Measurements from ENCODE around the gene DYNC1LI1.
"Not testable (repeated sequence)": the region's sequence is repeated elsewhere in the genome, so short reads cannot be mapped to it uniquely, and the experiment has no call there.

DYNC1LI1 gene

DNA sequence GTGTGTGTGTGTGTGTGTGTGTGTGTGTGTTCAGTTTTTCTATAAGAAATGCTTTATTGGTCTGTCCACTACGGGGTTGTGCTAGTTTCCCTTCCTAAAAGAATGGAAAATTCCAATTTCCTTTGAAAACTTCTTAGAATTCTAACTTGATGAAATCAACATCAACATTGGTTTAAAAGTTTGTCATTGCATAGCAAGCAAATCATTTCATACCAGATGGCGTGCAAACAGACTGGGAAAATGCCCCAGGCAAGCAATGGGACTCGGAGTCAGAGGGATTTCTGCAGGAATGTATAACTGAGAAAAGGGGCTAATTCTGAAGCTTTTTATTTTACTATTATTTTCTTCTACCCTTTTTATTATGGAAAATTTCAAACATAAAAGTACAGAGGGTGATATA is 13.1 kb upstream of the DYNC1LI1 start:
- no peak for DNase-seq (ENCODE audit: low read depth, low spot score)

DNA sequence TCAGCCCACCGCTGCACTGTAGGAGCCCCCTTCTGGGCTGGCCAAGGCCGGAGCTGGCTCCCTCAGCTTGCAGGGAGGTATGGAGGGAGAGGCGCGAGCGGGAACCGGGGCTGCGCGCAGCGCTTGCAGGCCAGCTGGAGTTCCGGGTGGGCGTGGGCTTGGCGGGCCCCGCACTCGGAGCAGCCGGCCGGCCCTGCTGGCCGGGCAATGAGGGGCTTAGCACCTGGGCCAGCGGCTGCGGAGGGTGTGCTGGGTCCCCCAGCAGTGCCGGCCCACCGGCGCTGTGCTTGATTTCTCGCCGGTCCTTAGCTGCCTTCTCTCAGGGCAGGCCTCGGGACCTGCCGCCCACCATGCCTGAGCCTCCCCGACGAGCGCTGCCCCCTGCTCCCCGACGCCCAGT is 8.0 kb upstream of the DYNC1LI1 start:
- DNase-seq (ENCODE audit: low read depth, low spot score) = not testable (repeated sequence)

- no peak for DNase-seq (ENCODE audit: low read depth, low spot score)
Measured at GRCh38 chr3:32577581-32578556, 7.2 kb upstream of the DYNC1LI1 start.

GRCh38 chr3:32577174-32577573 is 6.5 kb upstream of the DYNC1LI1 start:
- no peak for DNase-seq (ENCODE audit: low read depth, low spot score)

- DNase-seq (ENCODE audit: low read depth, low spot score) = no peak
Measured at GRCh38 chr3:32575451-32576113, 4.9 kb upstream of the DYNC1LI1 start.

- DNase-seq (ENCODE audit: low read depth, low spot score) = no peak
Measured at GRCh38 chr3:32571192-32571485, 481 bp upstream of the DYNC1LI1 start.

DNA sequence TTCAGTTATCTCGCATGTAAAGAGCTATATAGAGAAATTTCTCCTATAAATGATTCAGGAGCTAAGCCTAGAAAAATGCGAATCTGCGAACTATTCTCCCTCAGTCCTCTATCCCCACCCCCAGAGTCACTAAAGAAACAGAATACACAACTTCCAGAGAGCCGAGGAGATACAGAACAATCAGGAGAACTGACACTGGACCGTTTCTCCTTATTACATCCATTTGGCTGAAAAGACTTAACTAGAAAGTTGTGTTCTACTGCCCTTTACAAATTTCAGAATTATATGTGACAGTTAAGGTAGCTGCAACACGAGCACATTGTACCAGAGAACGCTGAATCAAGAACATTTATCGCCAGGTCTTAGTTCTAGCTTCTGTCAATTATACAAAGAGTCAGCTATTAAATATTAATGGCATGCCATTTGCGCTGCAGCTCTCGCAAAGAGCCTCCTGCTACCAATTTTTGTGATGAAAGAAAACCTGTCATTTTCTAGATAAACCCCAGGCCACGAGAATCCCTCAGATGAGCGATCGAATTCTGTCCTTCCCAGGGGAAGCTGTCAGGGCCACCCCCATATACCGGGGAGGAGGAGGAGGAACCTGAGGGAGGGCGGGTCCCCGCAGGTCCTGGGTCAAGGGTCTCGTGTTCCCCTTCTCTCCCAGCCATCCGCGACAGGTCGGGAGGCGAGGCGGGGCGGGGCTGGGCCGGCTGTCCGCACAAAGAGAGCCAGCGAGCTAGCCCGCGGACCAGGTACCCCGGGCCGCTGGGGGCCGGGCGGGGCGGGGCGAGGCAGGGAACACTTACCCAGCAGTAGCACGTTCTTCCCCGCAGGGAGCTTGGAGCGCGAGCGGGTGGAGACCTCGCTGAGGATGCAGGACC is 878 bp downstream of the DYNC1LI1 start:
- DNase-seq (ENCODE audit: low read depth, low spot score) = peak; percentile 87

DNA sequence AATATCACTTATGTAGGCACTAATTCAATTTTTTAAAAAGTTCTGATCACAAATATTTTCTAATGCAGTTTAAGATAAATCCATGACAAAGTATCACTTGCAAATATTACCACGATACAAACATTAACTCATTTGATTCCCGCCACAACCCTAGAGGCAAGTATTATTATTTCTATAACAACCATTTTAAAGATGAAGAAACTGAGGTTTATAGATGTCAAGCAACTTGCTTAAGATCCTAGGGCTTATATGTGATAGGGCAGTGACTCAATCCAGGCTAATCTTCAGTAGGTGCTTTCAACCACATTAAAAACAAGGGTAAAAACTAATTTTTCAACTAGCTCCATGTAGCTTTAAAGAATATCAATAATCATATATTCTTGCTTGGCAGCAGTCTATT is 1.7 kb downstream of the DYNC1LI1 start:
- DNase-seq (ENCODE audit: low read depth, low spot score) = no peak

DNA sequence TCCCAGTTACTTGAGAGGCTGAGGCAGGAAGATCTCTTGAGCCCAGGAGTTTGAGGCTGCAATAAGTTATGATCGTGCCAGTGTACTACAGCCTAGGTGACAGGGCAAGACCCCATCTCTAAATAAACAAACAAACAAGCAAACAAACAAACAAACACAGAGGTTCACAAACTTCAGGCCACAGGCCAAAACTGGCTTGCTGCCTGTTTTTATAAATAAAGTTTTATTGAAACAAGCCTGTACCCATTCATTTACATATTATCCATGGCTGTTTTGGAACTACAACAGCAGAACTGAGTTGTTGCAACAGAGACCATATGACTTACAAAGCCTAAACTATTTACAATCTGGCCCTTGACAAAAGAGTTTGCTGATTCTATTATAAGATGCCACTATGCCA is 6.5 kb downstream of the DYNC1LI1 start:
- DNase-seq (ENCODE audit: low read depth, low spot score) = no peak

DNA sequence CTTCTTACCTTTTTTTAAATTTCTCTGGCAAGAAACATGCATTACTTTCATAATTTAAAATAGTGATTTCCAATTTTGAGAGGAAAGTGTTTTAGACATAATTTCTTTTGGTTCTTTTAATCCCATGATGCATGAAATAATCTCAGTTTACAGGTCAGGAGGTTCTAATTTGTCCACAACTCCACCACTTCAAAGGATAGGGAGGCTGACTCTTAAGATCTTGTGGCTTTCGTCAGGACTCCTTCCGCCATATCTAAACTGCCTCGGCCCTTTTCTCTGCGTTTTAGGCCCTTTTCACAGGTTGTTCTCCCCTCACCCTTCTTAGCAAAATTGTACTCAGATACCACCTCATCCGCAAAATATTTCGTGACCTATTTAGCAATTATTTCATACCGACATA is 8.0 kb downstream of the DYNC1LI1 start:
- DNase-seq (ENCODE audit: low read depth, low spot score) = no peak

DNA sequence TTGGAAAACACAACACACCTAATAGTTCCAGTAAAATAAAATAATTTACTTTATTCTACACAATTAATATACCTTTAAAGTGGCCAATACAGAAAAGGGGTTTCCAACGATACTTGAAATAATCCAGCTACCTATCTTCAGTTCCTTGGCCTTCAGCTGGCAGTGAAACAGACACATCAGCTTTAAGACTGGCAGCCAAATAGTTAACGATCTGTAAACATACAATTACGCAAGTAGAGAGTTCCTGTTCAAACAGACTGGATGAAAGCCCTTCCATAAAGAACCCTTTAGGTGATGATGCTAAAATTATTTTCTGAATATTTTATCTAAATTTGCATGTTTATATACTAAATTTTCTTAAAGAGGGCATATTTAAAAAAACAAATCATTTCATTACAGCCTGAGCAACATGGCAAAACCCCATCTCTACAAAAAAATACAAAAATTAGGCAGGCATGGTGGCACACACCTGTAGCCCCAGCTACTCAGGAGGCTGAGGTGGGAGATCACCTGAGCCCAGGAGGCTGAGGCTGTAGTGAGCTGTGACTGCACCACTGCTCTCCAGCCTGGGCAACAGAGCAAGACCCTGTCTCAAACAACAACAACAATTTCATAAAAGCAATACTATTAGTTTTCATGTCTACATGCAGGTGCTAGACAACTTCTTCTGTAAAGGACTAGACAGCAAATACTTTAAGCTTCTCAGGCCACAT is 12.9 kb downstream of the DYNC1LI1 start:
- no peak for DNase-seq (ENCODE audit: low read depth, low spot score)

- DNase-seq (ENCODE audit: low read depth, low spot score) = no peak
Measured at GRCh38 chr3:32556332-32556731, 14.3 kb downstream of the DYNC1LI1 start.

GRCh38 chr3:32553973-32554372 is 16.7 kb downstream of the DYNC1LI1 start:
- no peak for DNase-seq (ENCODE audit: low read depth, low spot score)

DNA sequence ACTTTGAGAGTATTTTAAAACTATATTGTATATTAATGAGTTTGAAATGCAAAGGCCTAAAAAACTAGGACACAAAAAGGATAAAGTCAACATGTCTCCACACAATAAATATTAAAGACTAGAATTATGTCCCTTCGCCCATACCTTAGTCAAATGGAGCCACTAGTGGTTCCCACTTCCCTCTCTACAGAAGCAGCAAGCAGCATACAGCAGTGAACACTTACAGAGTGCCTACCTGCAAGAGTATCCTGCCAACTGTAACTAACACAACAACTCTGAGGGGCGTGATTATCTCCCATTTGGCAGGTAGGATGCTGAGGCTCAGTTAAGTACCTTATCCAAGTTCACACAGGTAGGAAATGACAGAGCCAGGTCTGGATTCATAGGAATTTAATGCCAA is 17.2 kb downstream of the DYNC1LI1 start:
- DNase-seq (ENCODE audit: low read depth, low spot score) = no peak

GRCh38 chr3:32552013-32552412 is 18.6 kb downstream of the DYNC1LI1 start:
- DNase-seq (ENCODE audit: low read depth, low spot score) = no peak

GRCh38 chr3:32551496-32551895 is 19.2 kb downstream of the DYNC1LI1 start:
- no peak for DNase-seq (ENCODE audit: low read depth, low spot score)

GRCh38 chr3:32551087-32551486 is 19.6 kb downstream of the DYNC1LI1 start:
- DNase-seq (ENCODE audit: low read depth, low spot score) = no peak

- no peak for DNase-seq (ENCODE audit: low read depth, low spot score)
Measured at GRCh38 chr3:32545305-32545704, 25.4 kb downstream of the DYNC1LI1 start.

- DNase-seq (ENCODE audit: low read depth, low spot score) = no peak
Measured at GRCh38 chr3:32544894-32545293, 25.8 kb downstream of the DYNC1LI1 start.

DNA sequence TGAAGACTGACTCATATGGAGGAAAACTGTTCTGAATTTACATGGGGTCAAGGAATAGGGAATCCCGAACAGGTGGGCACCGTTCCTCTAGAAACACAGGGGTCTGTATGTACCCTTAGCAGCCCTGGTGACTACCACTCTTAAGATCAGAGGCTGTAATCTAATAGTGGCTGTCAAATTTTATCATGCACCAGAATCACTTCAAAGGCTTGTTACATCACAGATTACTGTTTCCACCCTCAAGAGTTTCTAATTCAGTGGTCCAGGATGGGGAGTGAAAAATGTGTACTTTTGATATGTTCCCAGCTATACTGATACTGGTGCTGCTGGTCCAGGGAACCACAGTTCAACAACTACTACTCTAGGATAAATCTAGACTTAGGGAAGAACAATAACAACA is 27.9 kb downstream of the DYNC1LI1 start:
- DNase-seq (ENCODE audit: low read depth, low spot score) = no peak

DNA sequence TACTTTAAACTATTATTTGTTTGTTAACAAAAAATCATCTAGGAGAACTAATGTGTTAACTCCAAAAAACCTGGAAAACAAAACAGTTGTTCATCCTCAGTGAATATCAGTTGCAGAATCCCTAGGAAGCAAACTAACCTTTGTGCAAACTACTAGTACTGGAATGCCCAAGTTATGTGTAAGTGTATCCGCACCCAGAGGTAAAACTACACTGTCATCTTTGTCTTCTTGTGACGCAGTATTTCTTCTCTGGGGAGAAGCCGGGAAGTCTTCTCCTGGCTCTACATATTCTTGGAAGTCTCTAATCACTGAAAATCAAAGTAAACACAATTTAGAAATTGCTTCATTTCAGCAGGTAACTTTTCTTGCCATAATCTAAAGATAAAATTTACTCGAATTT is 29.8 kb downstream of the DYNC1LI1 start:
- no peak for DNase-seq (ENCODE audit: low read depth, low spot score)

DNA sequence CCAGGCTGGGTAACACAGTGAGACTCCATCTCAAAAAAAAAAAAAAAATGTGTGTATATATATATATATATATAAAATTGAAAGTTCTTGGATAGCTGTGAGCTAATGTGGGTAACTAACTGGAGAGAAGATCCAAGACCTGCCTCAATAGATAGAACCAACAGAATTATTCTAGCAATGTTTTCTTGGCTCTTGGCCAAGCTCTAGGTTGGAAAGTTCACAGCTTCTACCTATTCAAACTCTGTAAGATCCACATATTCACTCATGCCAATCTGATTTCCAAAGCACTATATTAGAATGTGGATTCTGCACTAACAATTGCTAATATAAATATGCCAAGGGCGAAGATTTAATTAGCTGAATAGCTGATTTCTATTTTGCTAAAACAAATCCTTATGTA is 38.2 kb downstream of the DYNC1LI1 start:
- no peak for DNase-seq (ENCODE audit: low read depth, low spot score)

Measured in ELF-1 (cell line).